SJCRH30 (cell line): ENCODE results near the gene MCUB. TPM values are rescaled to one million over a fixed set of nuclear protein-coding genes. Genes with fewer than 3 reads are reported as not detected.

Experiments used
- DNase-seq, 2 experiments: peaks; one replicate each; pipeline ENCODE4 v3.0.0-alpha.2; 2015 to 2020
- H3K27ac ChIP-seq: fragments of 250-450 bp; sonication (Bioruptor Pico); 2 replicates; pipeline ENCODE4 v1.5.1; 2020; ENCODE audit warnings: mild to moderate bottlenecking, moderate library complexity
- H3K27me3 ChIP-seq: fragments of 250-450 bp; sonication (Bioruptor Pico); 2 replicates; pipeline ENCODE4 v1.5.1; 2020; ENCODE audit warnings: mild to moderate bottlenecking, moderate library complexity
- H3K36me3 ChIP-seq: fragments of 250-450 bp; sonication (Bioruptor Pico); 2 replicates; pipeline ENCODE4 v1.5.1; 2020; ENCODE audit warnings: mild to moderate bottlenecking, moderate library complexity
- H3K4me1 ChIP-seq: fragments of 250-450 bp; sonication (Bioruptor Pico); 2 replicates; pipeline ENCODE4 v1.5.1; 2020; ENCODE audit warnings: mild to moderate bottlenecking, moderate library complexity
- H3K4me3 ChIP-seq: fragments of 250-450 bp; sonication (Bioruptor Pico); 2 replicates; pipeline ENCODE4 v1.5.1; 2020; ENCODE audit warnings: mild to moderate bottlenecking, moderate library complexity
- H3K9me3 ChIP-seq: fragments of 250-450 bp; sonication (Bioruptor Pico); replicated peaks from 2 replicates; pipeline ENCODE4 v1.5.1; 2020; ENCODE audit warnings: mild to moderate bottlenecking, moderate library complexity
- total RNA-seq: library from RNA; depleted of rRNA; stranded (reverse); fragments of >200 nt; shearing (Covaris generic); gene quantifications from 2 replicates; pipeline ENCODE4 v1.2.3, GENCODE V29; 2014; rRNA removed

MCUB gene
- total RNA-seq, 1 experiment from 2014 or later, result 46.1 TPM

DNA sequence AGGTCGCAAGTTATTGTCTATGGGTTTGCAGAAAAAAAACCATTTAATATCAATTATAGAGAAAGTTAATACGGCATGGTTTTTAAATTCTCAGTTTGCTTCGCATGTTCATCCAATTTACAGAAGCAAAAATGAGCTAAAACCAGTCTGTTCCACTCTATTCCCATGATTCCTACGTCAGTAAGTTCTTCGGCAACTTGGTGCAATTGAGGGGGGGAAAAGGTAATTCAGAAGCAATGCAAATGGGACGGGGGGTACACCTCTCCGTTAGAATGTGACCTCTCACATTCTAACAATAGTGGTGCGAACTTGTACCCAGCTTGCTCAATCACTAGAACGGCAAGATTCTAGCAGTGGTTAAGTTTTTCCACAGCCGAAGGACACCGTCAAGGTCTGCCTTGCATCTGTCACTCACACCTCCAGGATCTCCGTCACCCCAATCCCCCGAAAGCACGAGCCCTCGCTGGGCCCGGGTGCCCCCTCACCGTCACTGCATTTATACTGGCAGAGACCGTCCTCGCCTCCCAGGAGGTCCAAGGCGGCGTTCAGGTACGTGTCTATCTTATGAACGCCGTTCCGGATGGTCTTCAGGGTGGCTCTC is 169.2 kb downstream of the MCUB start:
- peak overlapping the region; percentile 10; the same call in 1 of the 2 replicates for H3K27ac ChIP-seq
- H3K36me3 ChIP-seq, result no peaks in the 10 kb centered on the region
- peak overlapping the region; percentile 98 for H3K4me3 ChIP-seq
- H3K4me1 ChIP-seq, result 0 out of 2 replicates have a peak, but pooled peaks cover 7% of the 10 kb centered on the region
- peak in 1 of 2 experiments; percentile 29 for DNase-seq
- no peaks in the 10 kb centered on the region for H3K27me3 ChIP-seq
- H3K9me3 ChIP-seq, result no peaks in the 10 kb centered on the region

DNA sequence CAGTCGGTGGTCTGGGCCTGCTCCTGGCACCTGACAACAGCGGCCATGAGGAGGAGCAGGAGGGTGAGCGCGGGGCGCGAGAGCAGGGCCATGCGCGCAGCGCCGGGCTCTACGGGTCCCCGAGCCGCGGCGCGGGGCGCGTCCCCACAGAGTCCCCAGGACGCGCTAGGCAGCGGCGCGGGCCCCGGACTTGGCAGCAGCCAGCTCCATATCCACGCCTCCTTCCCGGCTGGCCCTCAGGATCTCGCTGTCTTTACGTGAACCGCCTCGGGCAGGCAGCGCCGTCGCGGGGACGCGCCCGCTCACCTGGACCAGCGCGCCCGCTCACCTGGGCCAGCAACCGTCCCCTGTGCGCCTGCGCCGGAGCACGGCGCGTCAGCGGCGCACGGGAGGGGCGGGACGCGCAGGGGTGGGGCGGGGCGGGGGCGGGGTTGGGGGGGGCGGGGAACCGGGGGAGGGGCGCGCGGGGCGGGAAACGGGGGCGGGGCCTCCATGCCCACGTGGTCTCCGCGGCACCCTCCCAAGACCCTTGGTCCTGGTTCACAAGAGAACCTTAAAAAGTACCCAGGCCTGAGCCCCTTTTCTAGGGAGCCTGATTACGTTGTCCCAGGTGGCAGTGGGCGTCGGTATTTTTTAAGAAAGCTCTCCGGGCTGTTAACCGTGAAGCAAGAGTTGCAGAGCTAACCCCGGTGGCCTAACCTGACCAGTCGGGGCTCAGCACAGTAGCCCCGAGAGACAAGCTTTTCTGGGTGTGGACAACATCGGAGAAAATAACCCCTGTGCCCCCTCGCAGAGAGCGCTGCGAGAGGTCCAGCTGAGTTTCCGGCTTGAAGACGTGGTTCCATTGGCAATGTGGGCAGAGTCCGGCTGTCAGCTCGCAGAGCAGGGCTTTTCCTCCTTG is 169.9 kb downstream of the MCUB start, which contains the start of gene PLA2G12A:
Gene PLA2G12A, minus strand, starts transcription at position 353 of the 901 bp plus-strand sequence. Its CDS starts 261 bp downstream, at position 92.
- peak within 1 kb of the TSS; percentile 63 for H3K27ac ChIP-seq
- H3K4me3 ChIP-seq, result peak within 1 kb of the TSS; percentile 98
- no peaks in the 10 kb centered on the region for H3K9me3 ChIP-seq
- no peaks in the 10 kb centered on the region for H3K36me3 ChIP-seq
- H3K27me3 ChIP-seq, result no peaks in the 10 kb centered on the region
- H3K4me1 ChIP-seq, result 0 out of 2 replicates have a peak, but pooled peaks cover 7% of the 10 kb centered on the region
- DNase-seq, result peak; percentile 60 to 75

DNA sequence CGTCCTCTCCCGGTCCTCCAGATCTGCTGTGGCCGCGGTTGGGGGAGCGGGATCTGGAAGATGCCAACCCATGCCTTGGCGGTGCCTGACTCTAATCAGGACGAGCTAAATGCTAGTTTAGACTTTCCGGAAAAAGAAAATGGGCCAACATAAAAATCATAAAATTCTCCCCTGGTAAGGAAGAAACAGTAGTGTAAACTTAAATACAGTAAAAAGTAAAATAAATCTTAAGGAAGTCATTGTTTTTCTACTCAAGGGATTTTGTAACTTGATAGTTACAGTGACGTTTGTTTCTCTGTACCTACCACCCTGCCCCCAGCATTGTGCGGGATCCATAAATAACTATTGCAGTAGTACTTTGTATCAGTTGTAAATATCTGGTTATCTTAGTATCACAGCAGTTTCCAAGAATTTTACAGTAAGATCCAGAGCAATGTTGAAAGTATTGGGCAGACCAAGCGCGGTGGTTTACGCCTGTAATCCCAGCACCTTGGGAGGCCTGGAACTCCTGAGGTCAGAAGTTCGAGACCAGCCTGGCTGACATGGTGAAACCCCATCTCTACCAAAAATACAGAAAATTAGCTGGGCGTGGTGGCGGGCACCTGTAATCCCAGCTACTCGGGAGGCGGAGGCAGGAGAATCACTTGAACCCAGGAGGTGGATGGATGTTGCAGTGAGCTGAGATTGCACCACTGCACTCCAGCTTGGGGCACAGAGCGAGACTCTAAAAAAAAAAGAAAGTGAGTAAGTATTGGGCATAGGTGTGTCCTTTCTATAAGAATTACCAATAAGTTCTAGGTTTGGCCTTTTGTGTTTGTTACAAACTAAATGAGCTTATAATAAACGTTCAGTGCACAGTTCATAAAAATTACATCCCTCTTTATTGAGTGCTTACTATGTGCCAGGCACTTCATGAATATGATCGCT is 170.8 kb downstream of the MCUB start:
- Histone ChIP-seq H3K9me3 (no peaks in the 10 kb centered on the region), H3K4me1 (0 out of 2 replicates have a peak, but pooled peaks cover 7% of the 10 kb centered on the region), H3K27me3 (no peaks in the 10 kb centered on the region), H3K4me3 (peak overlapping the region; percentile 98), H3K27ac (peak overlapping the region; percentile 63), H3K36me3 (no peaks in the 10 kb centered on the region)
- no peak for DNase-seq

DNA sequence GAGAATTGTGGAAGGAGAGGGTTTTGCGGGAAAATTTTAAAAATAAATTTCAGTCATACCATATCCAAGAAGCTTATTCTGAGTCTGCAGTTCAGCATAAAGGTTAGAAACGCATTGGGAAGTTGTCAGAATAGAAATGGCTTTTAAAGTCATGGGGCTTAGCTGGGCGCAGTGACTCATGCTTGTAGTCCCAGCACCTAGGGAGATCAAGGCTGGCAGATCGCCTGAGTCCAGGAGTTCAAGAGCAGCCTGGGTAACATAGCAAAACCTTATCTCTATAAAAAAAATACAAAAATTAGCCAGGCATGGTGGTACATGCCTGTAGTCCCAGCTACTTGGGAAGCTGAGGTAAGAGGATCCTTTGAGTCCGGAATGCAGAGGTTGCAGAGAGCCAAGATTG is 173.7 kb downstream of the MCUB start:
- Histone ChIP-seq H3K4me1 (0 out of 2 replicates have a peak, but pooled peaks cover 7% of the 10 kb centered on the region), H3K27ac (no peak overlapping the region), H3K9me3 (no peaks in the 10 kb centered on the region), H3K27me3 (no peaks in the 10 kb centered on the region), H3K4me3 (no peak overlapping the region), H3K36me3 (no peaks in the 10 kb centered on the region)
- no peak for DNase-seq

DNA sequence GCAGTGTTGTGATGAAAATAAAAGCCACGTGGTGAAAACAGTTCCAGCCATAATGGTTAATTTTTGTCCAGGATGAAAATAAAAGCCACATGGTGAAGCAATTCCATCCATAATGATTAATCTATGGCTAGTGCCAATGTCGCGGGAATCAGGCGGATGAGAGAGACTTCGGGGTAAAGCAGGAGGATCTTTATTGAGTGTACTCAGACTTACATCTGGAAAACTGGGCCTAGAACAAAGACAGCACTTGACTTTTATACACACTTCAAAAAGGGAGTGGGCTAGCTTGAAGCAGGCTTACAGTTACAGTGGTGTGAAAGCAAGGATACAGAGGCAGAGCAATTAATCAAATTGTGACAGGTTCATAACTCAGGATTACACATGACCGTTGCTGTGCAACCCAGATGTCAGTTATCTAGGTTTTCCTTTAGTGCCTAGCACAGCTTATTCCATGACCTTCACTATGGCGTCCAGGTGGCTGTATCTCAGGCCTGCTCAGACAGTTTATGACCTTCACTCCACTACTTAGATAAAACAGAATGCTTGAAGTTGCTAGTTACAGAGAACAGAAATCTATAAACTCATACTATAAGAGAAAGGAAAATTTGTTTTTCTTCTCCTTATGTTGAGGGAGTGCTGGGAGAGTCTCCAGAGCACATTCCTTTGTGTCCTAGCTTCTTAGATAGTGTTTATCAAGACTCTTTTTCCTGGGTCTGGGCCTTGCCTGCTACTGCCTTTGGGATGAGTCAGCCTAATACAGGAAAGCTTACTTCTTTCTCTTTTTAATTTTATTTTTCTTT is 175.7 kb downstream of the MCUB start:
- Histone ChIP-seq H3K27me3 (no peaks in the 10 kb centered on the region), H3K36me3 (no peaks in the 10 kb centered on the region), H3K9me3 (no peaks in the 10 kb centered on the region), H3K4me3 (no peak overlapping the region), H3K27ac (no peak overlapping the region), H3K4me1 (0 out of 2 replicates have a peak, but pooled peaks cover 7% of the 10 kb centered on the region)
- DNase-seq, result no peak

Other genes starting within 250 kb of the MCUB start
- gene SEC24B, start 126.4 kb upstream of the MCUB start, total RNA-seq, result 31.0 and 32.3 TPM in 2 replicates
- 25.0 and 27.0 TPM in 2 replicates for gene CASP6, start 143.2 kb downstream of the MCUB start, total RNA-seq
- gene PLA2G12A, start 169.8 kb downstream of the MCUB start, total RNA-seq, result 20.5 and 22.6 TPM in 2 replicates
- 23.6 and 27.0 TPM in 2 replicates for gene CFI, start 241.8 kb downstream of the MCUB start, total RNA-seq